ENCODE results near the gene NECAB3.

- TF ChIP-seq CTCF (conservative IDR thresholded peaks at IDR 0.05; ENCODE audit: low read depth, low read length) (no peak), EZH2 (IDR thresholded peaks at IDR 0.05; ENCODE audit: low read length, unreplicated experiment) (no peak), EZH2phosphoT487 (IDR thresholded peaks at IDR 0.05; ENCODE audit: borderline replicate concordance, low read length) (no peak)
Observed at GRCh38 chr20:33694639-33695012, 20.4 kb upstream of the NECAB3 start.
